BLaER1 treated with 17β-estradiol and CSF1 and Interleukin-3, amounts not matched to agents 10 nM and 100 nM (cell line): Measurements from ENCODE around the gene THNSL1.

Experiments
- H3K27ac ChIP-seq, 11 experiments: shearing (Covaris generic); formaldehyde crosslinking; 2 replicates each; pipeline ENCODE4 v1.8.1; 2022
- H3K27me3 ChIP-seq, 11 experiments: shearing (Covaris generic); formaldehyde crosslinking; 2 replicates each; pipeline ENCODE4 v1.8.1; 2022
- H3K36me3 ChIP-seq, 11 experiments: shearing (Covaris generic); formaldehyde crosslinking; 2 replicates each; pipeline ENCODE4 v1.8.1; 2022
- H3K4me1 ChIP-seq, 10 experiments: shearing (Covaris generic); formaldehyde crosslinking; 2 replicates each; pipeline ENCODE4 v1.8.1; 2022
- H3K4me2 ChIP-seq, 11 experiments: shearing (Covaris generic); formaldehyde crosslinking; 2 replicates each; pipeline ENCODE4 v1.8.1; 2022
- H3K4me3 ChIP-seq, 10 experiments: shearing (Covaris generic); formaldehyde crosslinking; 2 replicates each; pipeline ENCODE4 v1.8.1; 2022
- H3K9ac ChIP-seq, 11 experiments: shearing (Covaris generic); formaldehyde crosslinking; 2 replicates each; pipeline ENCODE4 v1.8.1; 2022
- H3K9me3 ChIP-seq, 11 experiments: shearing (Covaris generic); formaldehyde crosslinking; replicated peaks in 1 of 11; 2 replicates each; pipeline ENCODE4 v1.8.1; 2022
- H4K20me1 ChIP-seq, 11 experiments: shearing (Covaris generic); formaldehyde crosslinking; 2 replicates each; pipeline ENCODE4 v1.8.1; 2022
- Cebpa-rat ChIP-seq, 11 experiments: shearing (Covaris generic); IDR thresholded peaks; 2 replicates each; pipeline ENCODE4 v1.8.1; 2022

The THNSL1 gene

GRCh38 chr10:25047591-25048301 is 31.3 kb downstream of the THNSL1 start:
- no peak for TF ChIP-seq Cebpa-rat (IDR thresholded peaks at IDR 0.05)
- H3K4me3 ChIP-seq: no peak overlapping the region
- peaks cover 0 to 9% (median 0%) of the 10 kb centered on the region in 11 experiments; a peak in 2 of 22 replicates for H3K9me3 ChIP-seq
- H3K27me3 ChIP-seq: no peaks in the 10 kb centered on the region
- H3K9ac ChIP-seq: no peak overlapping the region
- peaks cover 0 to 12% (median 8%) of the 10 kb centered on the region in 10 experiments; a peak in 7 of 20 replicates for H3K4me1 ChIP-seq
- peak overlapping the region in 7 of 11 experiments; percentile 1 to 53 (median 42); a peak in 10 of 22 replicates for H3K4me2 ChIP-seq
- no peaks in the 10 kb centered on the region for H3K36me3 ChIP-seq
- H4K20me1 ChIP-seq: no peaks in the 10 kb centered on the region
- H3K27ac ChIP-seq: no peak overlapping the region

GRCh38 chr10:25048450-25048849 is 32.0 kb downstream of the THNSL1 start:
- no peak overlapping the region for H3K9ac ChIP-seq
- TF ChIP-seq Cebpa-rat (IDR thresholded peaks at IDR 0.05): no peak
- H3K4me3 ChIP-seq: no peak overlapping the region
- H3K4me1 ChIP-seq: peaks cover 0 to 12% (median 8%) of the 10 kb centered on the region in 10 experiments; a peak in 7 of 20 replicates
- no peak overlapping the region for H3K27ac ChIP-seq
- peak overlapping the region in 4 of 11 experiments; percentile 20 to 53 (median 42); a peak in 4 of 22 replicates for H3K4me2 ChIP-seq
- peaks cover 0 to 9% (median 0%) of the 10 kb centered on the region in 11 experiments; a peak in 2 of 22 replicates for H3K9me3 ChIP-seq
- no peaks in the 10 kb centered on the region for H3K27me3 ChIP-seq
- no peaks in the 10 kb centered on the region for H4K20me1 ChIP-seq
- H3K36me3 ChIP-seq: no peaks in the 10 kb centered on the region

GRCh38 chr10:25049966-25050365 is 33.6 kb downstream of the THNSL1 start:
- no peaks in the 10 kb centered on the region for H3K27me3 ChIP-seq
- no peak overlapping the region for H3K4me3 ChIP-seq
- no peaks in the 10 kb centered on the region for H4K20me1 ChIP-seq
- H3K36me3 ChIP-seq: no peaks in the 10 kb centered on the region
- peaks cover 0 to 12% (median 8%) of the 10 kb centered on the region in 10 experiments; a peak in 7 of 20 replicates for H3K4me1 ChIP-seq
- no peak overlapping the region for H3K9ac ChIP-seq
- peaks cover 0 to 9% (median 0%) of the 10 kb centered on the region in 11 experiments; a peak in 2 of 22 replicates for H3K9me3 ChIP-seq
- no peak overlapping the region for H3K4me2 ChIP-seq
- no peak overlapping the region for H3K27ac ChIP-seq
- TF ChIP-seq Cebpa-rat (IDR thresholded peaks at IDR 0.05): no peak

GRCh38 chr10:25050402-25050801 is 34.0 kb downstream of the THNSL1 start:
- peaks cover 0 to 12% (median 8%) of the 10 kb centered on the region in 10 experiments; a peak in 7 of 20 replicates for H3K4me1 ChIP-seq
- no peaks in the 10 kb centered on the region for H4K20me1 ChIP-seq
- TF ChIP-seq Cebpa-rat (IDR thresholded peaks at IDR 0.05): no peak
- H3K4me3 ChIP-seq: no peak overlapping the region
- H3K27ac ChIP-seq: no peak overlapping the region
- H3K4me2 ChIP-seq: no peak overlapping the region
- no peaks in the 10 kb centered on the region for H3K27me3 ChIP-seq
- peaks cover 0 to 9% (median 0%) of the 10 kb centered on the region in 11 experiments; a peak in 2 of 22 replicates for H3K9me3 ChIP-seq
- H3K9ac ChIP-seq: no peak overlapping the region
- H3K36me3 ChIP-seq: no peaks in the 10 kb centered on the region

- TF ChIP-seq Cebpa-rat (IDR thresholded peaks at IDR 0.05): no peak
- H3K4me2 ChIP-seq: no peak overlapping the region
- H3K36me3 ChIP-seq: no peaks in the 10 kb centered on the region
- no peak overlapping the region for H3K9ac ChIP-seq
- no peaks in the 10 kb centered on the region for H4K20me1 ChIP-seq
- peaks cover 0 to 12% (median 8%) of the 10 kb centered on the region in 10 experiments; a peak in 7 of 20 replicates for H3K4me1 ChIP-seq
- no peak overlapping the region for H3K27ac ChIP-seq
- H3K4me3 ChIP-seq: no peak overlapping the region
- H3K27me3 ChIP-seq: no peaks in the 10 kb centered on the region
- H3K9me3 ChIP-seq: peaks cover 0 to 9% (median 0%) of the 10 kb centered on the region in 11 experiments; a peak in 2 of 22 replicates
Measured at GRCh38 chr10:25052012-25052411, 35.6 kb downstream of the THNSL1 start.

GRCh38 chr10:25056726-25057125 is 40.3 kb downstream of the THNSL1 start:
- Histone ChIP-seq H3K27me3 (no peaks in the 10 kb centered on the region), H3K4me1 (no peaks in the 10 kb centered on the region)

GRCh38 chr10:25057886-25058285 is 41.5 kb downstream of the THNSL1 start:
- Histone ChIP-seq H3K4me2 (no peak overlapping the region), H3K36me3 (no peaks in the 10 kb centered on the region), H3K4me3 (no peak overlapping the region), H3K4me1 (no peaks in the 10 kb centered on the region; a peak in 1 of 20 replicates), H3K27ac (no peak overlapping the region), H3K27me3 (no peaks in the 10 kb centered on the region), H3K9ac (no peak overlapping the region), H4K20me1 (no peaks in the 10 kb centered on the region), H3K9me3 (no peaks in the 10 kb centered on the region)
- no peak for TF ChIP-seq Cebpa-rat (IDR thresholded peaks at IDR 0.05)

More at GRCh38 chr10:25056726-25057125, 40.3 kb downstream of the THNSL1 start:
- no peak for TF ChIP-seq Cebpa-rat (IDR thresholded peaks at IDR 0.05)
- H3K36me3 ChIP-seq: no peaks in the 10 kb centered on the region
- H3K4me2 ChIP-seq: no peak overlapping the region
- no peak overlapping the region for H3K9ac ChIP-seq
- no peak overlapping the region for H3K4me3 ChIP-seq
- H3K9me3 ChIP-seq: no peaks in the 10 kb centered on the region
- H4K20me1 ChIP-seq: no peaks in the 10 kb centered on the region
- no peak overlapping the region for H3K27ac ChIP-seq

- peaks cover 0 to 1% (median 0%) of the 10 kb centered on the region in 11 experiments; a peak in 1 of 22 replicates for H3K9me3 ChIP-seq
Measured at GRCh38 chr10:25059990-25060389, 43.6 kb downstream of the THNSL1 start.

GRCh38 chr10:25061125-25061524 is 44.7 kb downstream of the THNSL1 start:
- Histone ChIP-seq H3K4me2 (no peak overlapping the region), H3K27ac (no peak overlapping the region), H3K4me1 (no peaks in the 10 kb centered on the region; a peak in 1 of 20 replicates), H3K9me3 (peaks cover 0 to 5% (median 0%) of the 10 kb centered on the region in 11 experiments; a peak in 1 of 22 replicates), H3K27me3 (no peaks in the 10 kb centered on the region), H3K4me3 (no peak overlapping the region), H3K9ac (no peak overlapping the region), H3K36me3 (no peaks in the 10 kb centered on the region), H4K20me1 (no peaks in the 10 kb centered on the region)
- no peak for TF ChIP-seq Cebpa-rat (IDR thresholded peaks at IDR 0.05)

More at GRCh38 chr10:25059990-25060389, 43.6 kb downstream of the THNSL1 start:
- Histone ChIP-seq H3K27ac (no peak overlapping the region), H3K9ac (no peak overlapping the region), H3K4me1 (no peaks in the 10 kb centered on the region; a peak in 1 of 20 replicates), H3K4me3 (no peak overlapping the region), H3K27me3 (no peaks in the 10 kb centered on the region), H3K36me3 (no peaks in the 10 kb centered on the region), H4K20me1 (no peaks in the 10 kb centered on the region), H3K4me2 (no peak overlapping the region)
- no peak for TF ChIP-seq Cebpa-rat (IDR thresholded peaks at IDR 0.05)
